OCI-LY1 (cell line): ENCODE measurements around the gene MVP.

Experiments used
- CTCF ChIP-seq: fragments of 200-600 bp; sonication (generic), shearing (Covaris generic); IDR thresholded peaks from 2 replicates; pipeline ENCODE4 v1.5.1; 2017; ENCODE audit warnings: mild to moderate bottlenecking, antibody characterized with exemption, low read length, moderate library complexity, mixed read lengths
- EZH2 ChIP-seq: fragments of 200-600 bp; sonication (generic), shearing (Covaris generic); IDR thresholded peaks from 2 replicates; pipeline ENCODE4 v1.8.0; 2017; ENCODE audit warnings: borderline replicate concordance, mixed run types, mild to moderate bottlenecking, antibody characterized with exemption, low read length, moderate library complexity, mixed read lengths

GRCh38 chr16:29836623-29837022 lies 16.4 kb downstream of the MVP start:
- no peak for TF ChIP-seq CTCF
- no peak for TF ChIP-seq EZH2
